ENCODE measurements around the gene PPP4R1.
A peak's percentile ranks its signal among the peaks of the same experiment; 100 is the strongest.
"Not testable (repeated sequence)": the region's sequence is repeated elsewhere in the genome, so short reads cannot be mapped to it uniquely, and the experiment has no call there.

Gene PPP4R1

DNA sequence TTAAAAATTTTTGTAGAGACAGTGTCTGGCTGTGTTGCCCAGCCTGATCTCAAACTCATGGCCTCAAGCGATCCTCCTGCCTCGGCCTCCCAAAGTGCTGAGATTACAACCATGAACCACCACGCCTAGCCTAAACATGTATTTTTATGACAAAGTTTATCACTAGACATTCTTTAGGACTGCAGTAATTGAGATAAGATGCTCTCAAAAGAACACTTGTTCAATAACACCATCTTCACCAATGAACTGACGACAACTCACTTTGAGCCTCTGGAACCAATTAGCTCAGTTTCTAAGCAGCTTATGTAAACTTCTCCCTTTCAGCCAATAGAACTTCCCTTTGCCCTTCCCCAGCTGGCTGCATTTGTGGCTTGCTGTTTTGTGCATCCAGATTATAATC lies 15.3 kb upstream of the PPP4R1 start:
- DNase-seq = no peak

- DNase-seq = no peak
Measured at GRCh38 chr18:9628984-9629383, 14.6 kb upstream of the PPP4R1 start.

DNA sequence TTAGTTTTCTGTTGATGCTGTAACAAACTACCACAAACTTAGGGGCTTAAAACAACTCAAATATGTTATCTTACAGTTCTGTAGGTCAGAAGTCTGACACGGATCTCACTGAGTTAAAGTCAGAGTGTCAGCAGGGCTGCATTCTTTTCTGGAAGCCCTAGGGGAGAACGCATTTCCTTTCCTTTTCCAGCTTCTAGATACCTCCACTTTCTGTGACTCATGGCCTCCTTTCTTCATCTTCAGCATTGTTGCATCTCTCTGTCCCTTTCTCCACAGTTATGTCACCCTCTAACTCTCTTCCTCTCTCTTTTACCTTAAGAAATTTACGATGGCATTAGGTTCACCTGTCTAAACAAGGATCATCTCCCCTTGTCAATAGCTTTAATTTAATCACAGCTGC lies 13.3 kb upstream of the PPP4R1 start:
- no peak for DNase-seq

DNA sequence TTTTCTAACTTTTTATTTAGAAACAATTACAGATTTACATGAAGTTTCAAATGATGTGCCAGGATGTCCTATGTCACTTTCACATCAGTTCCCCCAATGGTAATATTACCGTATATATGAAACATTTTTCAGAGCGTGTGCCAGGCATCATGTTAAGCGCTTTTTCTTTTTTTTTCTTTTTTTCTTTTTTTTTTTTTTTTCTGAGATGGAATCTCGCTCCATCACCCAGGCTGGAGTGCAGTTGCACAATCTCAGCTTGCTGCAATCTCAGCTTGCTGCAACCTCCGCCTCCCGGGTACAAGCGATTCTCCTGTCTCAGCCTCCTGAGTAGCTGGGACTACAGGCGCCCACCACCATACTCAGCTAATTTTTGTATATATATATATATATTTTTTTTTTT lies 5.6 kb upstream of the PPP4R1 start:
- DNase-seq = no peak

GRCh38 chr18:9619545-9619944 lies 5.2 kb upstream of the PPP4R1 start:
- DNase-seq = no peak

DNA sequence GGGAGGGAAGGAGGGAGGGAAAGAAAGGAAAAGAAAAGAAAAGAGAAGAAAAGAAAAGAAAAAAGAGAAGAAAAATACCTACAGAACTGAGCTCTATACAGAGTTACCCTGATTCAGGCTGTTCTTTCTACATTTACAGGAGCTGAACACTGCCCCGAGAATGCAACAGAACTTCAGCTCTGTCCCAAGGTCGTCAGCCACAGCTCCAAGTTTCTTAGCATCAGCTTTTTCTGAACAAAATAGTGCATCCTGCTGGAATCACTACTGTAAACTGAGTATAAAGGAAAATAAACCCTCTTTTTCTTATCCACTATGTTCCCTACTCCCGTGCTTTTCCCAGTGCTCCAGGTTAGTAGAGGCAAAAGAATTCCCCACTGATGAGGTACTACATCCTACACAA lies 4.7 kb upstream of the PPP4R1 start:
- DNase-seq = no peak

- no peak for DNase-seq
Measured at GRCh38 chr18:9617006-9617542, 2.7 kb upstream of the PPP4R1 start.

DNA sequence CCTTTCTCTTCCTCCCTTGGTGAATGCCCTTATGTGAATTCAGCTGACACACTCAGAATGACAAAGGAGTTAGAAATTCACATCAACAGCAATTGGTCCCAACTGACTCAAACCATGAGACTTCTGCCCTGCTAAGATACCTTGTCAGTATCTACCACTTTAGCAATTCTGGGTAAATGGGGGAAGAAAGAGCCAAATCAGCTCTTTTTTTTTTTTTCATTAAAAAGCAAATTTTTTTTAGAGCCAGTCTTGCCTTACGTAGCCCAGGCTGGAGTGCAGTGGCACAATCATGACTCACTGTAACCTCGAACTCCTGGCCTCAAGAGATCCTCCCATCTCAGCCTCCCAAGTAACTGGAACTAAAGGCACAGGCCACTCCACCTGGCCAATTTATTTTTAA lies 1.7 kb upstream of the PPP4R1 start:
- no peak for DNase-seq

DNA sequence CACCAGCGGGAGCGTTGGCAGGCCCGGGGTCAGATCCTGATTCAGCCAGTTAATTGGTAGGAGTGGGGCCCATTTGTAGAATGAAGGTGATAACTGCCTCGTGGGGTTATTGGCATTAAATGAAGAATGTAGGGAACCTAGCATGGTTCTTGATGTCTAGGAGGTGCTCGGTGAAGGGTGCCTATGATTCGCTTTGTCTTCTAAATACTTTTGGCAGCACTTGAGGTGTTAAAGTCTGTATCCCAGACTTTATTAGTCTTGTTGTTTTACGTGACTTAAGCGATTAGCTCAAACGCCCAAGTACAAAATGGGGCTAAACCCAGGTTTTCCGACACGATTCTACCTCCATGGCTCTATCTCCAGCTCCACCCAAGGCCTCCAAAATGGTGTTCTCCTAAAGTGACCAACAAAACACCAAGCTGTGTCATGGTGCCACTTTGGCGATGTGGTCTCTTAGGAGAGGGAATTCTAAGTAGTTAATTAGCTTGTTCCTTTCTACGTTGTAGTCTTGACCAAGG lies 980 bp upstream of the PPP4R1 start:
- no peak for DNase-seq

- DNase-seq = peak; percentile 84
Measured at GRCh38 chr18:9613550-9614400, 584 bp downstream of the PPP4R1 start.

- no peak for DNase-seq
Measured at GRCh38 chr18:9612977-9613376, 1.4 kb downstream of the PPP4R1 start.

DNA sequence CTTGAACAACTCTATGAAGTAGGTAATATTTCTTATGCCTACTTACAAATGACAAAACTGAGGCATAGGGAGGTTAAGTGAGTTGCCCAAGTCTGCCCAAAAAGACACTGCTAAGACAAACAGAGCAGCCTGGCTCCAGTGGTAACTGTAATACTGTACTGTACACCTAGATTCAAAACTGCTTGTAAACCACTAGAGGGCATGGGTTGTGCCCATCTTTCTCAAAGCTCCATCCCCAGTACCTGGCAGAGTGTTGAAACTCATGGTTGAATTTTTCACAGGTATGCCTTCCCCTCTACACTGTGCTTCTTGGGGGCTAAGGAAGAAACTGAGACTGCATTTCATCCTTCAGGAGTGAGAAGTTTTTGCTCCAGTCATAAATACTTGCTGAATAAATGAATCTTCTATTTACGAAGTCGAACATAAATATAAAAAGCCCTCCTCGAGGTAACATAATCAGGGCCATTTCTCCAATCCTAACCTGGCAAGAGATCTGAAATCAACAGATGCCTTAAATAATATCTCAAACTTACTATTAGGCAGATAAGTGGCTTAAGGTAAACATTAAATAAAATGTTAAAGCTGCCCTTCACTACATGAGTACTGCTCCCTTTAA lies 2.0 kb downstream of the PPP4R1 start:
- no peak for DNase-seq

DNA sequence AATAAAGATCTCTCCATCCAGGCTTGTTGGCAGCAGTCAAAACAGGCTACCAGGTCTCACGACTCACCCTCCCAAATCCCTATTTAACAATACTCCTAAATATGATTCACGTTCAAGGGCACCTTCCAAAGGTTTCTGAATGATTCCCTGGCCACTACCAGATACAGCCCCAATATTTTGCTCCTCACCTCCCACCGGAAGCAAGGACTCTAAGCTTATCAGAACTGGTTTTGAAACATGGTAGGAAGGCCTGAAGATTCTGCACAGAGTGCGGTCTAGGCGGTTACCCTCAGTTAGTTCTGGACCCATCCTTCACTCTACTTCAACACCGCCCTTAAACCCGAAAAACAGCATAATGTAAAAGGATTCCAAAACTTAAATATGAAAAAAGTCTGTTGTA lies 5.2 kb downstream of the PPP4R1 start:
- DNase-seq = no peak

DNA sequence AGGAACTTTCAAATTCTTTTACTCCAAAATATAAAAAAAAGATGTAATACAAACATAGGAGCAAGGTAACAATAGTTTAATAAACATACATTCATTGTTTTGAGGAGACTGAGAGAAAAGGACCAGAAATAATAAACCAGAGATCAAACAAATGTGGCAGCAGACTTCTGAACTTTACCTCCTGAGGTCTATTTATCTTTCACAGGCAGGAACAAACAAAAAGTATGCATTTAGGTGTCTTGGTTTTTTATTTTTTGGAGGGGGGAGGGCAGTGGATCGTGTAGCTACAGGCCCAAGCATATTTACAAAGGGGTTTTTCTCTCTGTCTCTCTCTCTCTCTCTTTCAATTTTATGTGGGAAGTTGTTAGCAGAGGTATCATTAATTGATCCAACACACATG lies 5.6 kb downstream of the PPP4R1 start:
- no peak for DNase-seq

DNA sequence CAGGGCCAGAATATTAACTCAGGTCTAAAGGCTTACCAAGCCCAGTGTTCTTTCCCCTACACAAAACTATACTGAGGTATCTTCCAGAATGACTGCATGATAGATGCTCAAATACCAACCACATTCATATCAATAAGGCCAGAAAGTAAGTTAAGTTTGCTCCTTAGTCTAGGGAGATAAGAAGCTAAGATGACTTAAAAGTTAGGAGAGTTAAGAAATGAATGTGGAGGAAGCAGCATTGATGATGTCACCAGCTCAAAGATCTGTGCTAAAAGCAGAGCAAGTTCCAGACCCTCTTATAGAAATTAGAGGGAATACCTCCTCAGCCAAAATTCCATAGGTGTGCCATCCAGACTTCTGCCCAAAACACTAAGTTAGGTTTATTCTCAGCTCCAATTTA lies 6.1 kb downstream of the PPP4R1 start:
- no peak for DNase-seq

DNA sequence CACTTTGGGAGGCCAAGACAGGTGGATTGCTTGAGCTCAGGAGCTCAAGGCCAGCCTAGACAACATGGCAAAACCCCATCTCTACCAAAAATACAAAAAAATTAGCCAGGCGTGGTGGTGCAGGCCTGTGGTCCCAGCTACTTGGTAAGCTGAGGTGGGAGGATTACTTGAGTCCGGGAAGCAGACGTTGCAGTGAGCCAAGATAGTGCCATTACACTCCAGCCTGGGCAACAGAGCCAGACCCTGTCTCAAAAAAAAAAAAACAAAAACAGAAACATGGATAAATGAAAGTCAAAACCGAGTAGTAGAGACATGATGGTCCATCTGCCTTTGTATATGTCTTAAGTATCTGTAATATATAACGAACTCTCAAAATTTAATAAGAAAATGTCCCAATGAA lies 7.2 kb downstream of the PPP4R1 start:
- not testable (repeated sequence) for DNase-seq

DNA sequence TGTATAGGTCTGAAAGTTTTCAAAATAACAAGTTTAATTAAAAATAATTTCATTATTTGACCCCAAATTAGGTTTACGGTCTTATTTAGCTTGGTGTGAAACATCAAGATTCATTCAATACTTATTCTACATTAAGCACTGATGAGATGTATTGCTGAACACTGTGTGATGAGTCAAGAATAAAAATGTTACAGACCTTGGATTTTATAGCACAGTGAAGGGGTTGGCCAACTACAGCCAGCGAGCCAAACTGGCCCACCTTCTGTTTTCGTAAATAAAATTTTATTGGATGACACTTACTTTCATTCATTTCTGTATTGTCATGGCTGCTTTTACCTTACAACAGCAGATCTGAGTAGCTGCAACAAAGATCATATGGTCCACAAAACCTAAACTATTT lies 8.3 kb downstream of the PPP4R1 start:
- no peak for DNase-seq

- no peak for DNase-seq
Measured at GRCh38 chr18:9604348-9604747, 10.0 kb downstream of the PPP4R1 start.

DNA sequence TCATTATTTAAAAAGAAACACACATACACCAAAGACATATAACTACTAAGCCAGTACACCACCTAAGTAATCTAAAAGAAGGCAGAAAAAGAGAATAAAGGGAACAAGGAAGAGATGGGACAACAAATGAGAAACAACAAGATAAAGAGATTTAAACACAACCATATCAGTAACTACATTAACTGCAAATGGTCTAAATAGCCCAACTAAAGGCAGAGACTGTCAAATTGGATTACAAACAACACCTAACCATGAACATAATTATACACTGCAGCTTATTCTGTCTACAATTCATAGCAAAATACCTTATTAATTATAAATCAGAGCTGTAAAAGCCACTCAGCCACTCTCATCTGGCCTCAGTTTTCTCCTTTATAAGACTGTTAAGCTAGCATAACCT lies 15.0 kb downstream of the PPP4R1 start:
- DNase-seq = no peak

GRCh38 chr18:9597609-9598008 lies 16.8 kb downstream of the PPP4R1 start:
- no peak for DNase-seq

- DNase-seq = no peak
Measured at GRCh38 chr18:9596843-9597526, 17.4 kb downstream of the PPP4R1 start.

GRCh38 chr18:9596226-9596625 lies 18.1 kb downstream of the PPP4R1 start:
- DNase-seq = no peak

- no peak for DNase-seq
Measured at GRCh38 chr18:9594823-9595596, 19.3 kb downstream of the PPP4R1 start.
